Cerebellar cortex (tissue), 1 donor: ENCODE data around the gene MZT2A.
"Not testable (repeated sequence)": the region's sequence is repeated elsewhere in the genome, so short reads cannot be mapped to it uniquely, and the experiment has no call there.

ENCODE experiments used
- DNase-seq: peaks from one replicate; pipeline ENCODE4 v3.0.0-alpha.2; 2015; ENCODE audit warnings: low spot score

MZT2A gene

GRCh38 chr2:131451265-131451949, 40.8 kb downstream of the MZT2A start:
- not testable (repeated sequence) for DNase-seq

DNA sequence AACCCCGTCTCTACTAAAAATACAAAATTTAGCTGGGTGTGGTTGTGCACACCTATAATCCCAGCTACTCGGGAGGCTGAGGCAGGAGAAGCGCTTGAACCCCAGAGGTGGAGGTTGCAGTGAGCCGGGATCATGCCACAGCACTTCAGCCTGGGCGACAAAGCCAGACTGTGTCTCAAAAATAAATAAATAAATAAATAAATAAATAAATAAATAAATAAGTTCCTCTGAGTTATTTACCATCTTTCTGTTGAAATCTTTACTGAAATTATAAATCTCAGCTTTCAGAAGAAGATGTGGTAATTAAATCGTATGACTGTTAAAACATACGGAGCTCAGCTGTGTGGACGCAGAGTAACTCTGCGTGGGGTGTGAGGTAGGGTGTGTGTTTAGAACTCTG, 44.2 kb downstream of the MZT2A start:
- not testable (repeated sequence) for DNase-seq

DNA sequence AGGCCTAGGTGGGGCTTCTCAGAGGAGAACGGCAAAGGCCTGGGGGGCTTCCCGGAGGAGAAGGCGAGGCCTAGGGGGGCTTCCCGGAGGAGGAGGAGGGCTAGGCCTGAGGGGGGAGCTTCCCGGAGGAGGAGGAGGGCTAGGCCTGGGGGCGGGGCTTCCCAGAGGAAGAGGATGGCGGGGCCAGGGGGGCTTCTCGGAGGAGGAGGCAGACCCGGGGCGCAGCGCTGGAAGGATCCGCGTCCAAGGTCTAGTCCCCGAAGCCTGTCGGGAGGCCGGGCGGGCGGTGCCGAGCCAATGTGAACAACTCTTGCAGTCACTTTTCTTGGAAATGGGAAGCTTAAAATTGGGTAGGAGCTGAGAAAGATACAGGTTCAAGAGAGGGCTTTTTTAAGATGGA, 46.3 kb downstream of the MZT2A start:
- DNase-seq, result no peak

- not testable (repeated sequence) for DNase-seq
Observed at GRCh38 chr2:131445515-131445797, 46.7 kb downstream of the MZT2A start.

DNA sequence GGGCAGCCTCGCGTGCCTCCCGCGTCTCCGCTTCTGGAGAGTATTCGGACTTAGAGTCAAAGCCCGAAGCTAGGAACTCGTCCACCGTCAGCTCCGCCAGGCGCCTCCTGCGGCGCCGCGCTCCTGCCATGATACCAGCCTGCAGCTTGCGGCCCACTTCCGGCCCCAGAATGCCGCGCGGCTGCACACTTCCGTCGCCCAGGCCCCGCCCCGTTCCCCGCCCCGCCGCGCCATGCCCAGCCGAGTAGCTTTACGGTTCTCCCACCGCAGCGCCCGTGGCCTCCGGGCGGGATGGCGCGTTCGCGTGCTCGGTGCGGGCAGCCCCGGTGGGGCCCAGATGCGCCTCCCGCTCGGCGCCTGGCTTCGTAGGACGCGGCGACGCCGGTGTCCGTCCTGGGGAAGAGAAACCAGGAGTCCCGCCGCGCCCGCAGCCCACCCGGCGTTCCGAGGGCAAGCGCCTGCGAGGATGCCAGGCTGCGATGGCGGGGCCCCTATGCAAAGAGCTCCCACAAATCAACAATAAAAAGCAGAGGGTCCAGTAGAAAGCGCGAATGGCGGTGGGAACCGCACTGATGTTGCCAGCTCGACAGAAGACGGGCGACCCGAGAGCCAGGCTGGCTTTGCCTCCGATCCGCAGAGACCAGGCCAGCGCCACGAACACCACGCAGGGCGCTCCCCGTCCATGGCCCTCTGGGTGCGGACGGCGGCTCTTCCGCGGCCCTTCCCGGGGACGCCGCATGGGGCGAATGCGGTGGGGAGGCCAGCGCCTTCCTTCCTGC, 47.3 kb downstream of the MZT2A start:
- not testable (repeated sequence) for DNase-seq

DNA sequence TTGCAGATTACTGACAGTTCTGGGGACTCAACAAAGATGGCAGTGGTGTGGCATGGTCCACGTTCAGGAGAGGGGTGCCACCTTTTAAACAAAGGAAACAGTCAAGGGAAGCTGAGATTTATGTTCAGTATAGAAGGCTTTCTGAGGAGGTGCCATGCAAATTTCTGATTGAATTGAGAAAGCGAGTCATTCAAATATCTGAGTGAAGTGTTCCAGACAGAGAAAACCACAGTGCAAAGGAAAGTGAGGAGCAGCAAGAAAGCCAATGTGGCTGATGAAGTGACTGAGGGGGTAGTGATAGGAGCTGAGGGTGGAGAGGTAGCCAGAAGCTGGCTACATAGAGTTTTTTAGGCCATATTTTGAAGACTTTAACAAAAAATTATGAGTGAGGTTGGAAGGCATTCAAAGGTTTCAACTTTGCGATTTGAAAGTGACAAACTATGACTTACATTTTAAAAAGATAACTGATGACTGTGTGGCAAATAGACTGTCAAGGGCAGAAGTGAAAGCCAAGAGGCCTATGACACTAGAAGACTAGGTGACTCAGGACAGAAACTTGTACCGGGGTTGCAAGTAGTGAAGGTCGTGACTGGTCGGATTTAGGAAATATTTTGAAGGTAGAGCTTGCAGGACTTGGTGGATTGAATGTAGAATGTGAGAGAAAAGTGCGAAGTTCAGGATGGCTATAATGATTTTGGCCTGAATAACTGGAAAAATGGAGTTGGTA, 51.3 kb downstream of the MZT2A start:
- DNase-seq, result not testable (repeated sequence)
